ENCODE results near the gene NMD3. TPM values are rescaled to one million over a fixed set of nuclear protein-coding genes. Genes with fewer than 3 reads are reported as not detected.

Gene NMD3
- total RNA-seq, 1 experiment from 2014 or later: 90.7 TPM

DNA sequence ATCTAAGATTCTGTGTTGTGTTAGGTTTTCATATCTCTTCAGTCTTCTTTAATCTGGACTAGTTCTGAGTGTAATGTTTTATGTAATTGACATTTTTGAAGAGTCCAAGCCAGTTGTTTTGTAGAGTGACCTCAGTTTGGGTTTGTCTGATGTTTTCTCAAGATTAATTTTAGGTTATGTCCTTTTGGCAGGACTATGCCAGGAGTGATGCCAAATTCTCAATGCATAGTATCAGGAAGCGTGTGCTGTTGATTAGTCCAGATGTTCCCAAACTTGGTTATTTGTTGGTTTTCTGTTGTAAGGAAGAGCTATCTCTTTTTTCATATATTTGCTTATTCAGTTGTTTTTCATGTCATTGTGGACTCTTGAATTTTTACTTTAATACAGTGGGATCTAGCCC, 32.6 kb downstream of the NMD3 start:
- CTCF ChIA-PET: no interaction called here
- Mint-ChIP-seq H3K27me3 (ENCODE audit: unreplicated experiment) (no peaks in the 10 kb centered on the region), H3K27ac (ENCODE audit: unreplicated experiment) (no peak overlapping the region), H3K36me3 (ENCODE audit: insufficient read depth, unreplicated experiment) (peaks cover 69% of the 10 kb centered on the region), H3K4me3 (ENCODE audit: low read depth, unreplicated experiment) (no peak overlapping the region), H3K4me1 (ENCODE audit: low read depth, unreplicated experiment) (no peaks in the 10 kb centered on the region), H3K9me3 (ENCODE audit: low read depth, unreplicated experiment) (no peaks in the 10 kb centered on the region)
- no TSS peak for BruUV-seq (replicated peaks)
- intact Hi-C loops (cut with micrococcal nuclease; ENCODE audit: unreplicated experiment): no loop called here
- no peak for TF ChIP-seq CTCF (IDR thresholded peaks at IDR 0.05; ENCODE audit: unreplicated experiment)
- DNase-seq: no peak

GRCh38 chr3:161254861-161255260, 33.8 kb downstream of the NMD3 start:
- Mint-ChIP-seq H3K9me3 (ENCODE audit: low read depth, unreplicated experiment) (no peaks in the 10 kb centered on the region), H3K27me3 (ENCODE audit: unreplicated experiment) (no peaks in the 10 kb centered on the region), H3K27ac (ENCODE audit: unreplicated experiment) (peak overlapping the region; percentile 9), H3K36me3 (ENCODE audit: insufficient read depth, unreplicated experiment) (peaks cover 62% of the 10 kb centered on the region), H3K4me3 (ENCODE audit: low read depth, unreplicated experiment) (no peak overlapping the region), H3K4me1 (ENCODE audit: low read depth, unreplicated experiment) (no peaks in the 10 kb centered on the region)
- TF ChIP-seq CTCF (IDR thresholded peaks at IDR 0.05; ENCODE audit: unreplicated experiment): no peak
- CTCF ChIA-PET: interaction anchor here (1.0 to 1.6 kb wide), 2 partner anchors 10 to 12 kb away, joined by 3 to 4 read pairs; no protein-coding TSS in a partner anchor
- no peak for DNase-seq
- no TSS peak for BruUV-seq (replicated peaks)
- intact Hi-C loops (cut with micrococcal nuclease; ENCODE audit: unreplicated experiment): no loop called here

DNA sequence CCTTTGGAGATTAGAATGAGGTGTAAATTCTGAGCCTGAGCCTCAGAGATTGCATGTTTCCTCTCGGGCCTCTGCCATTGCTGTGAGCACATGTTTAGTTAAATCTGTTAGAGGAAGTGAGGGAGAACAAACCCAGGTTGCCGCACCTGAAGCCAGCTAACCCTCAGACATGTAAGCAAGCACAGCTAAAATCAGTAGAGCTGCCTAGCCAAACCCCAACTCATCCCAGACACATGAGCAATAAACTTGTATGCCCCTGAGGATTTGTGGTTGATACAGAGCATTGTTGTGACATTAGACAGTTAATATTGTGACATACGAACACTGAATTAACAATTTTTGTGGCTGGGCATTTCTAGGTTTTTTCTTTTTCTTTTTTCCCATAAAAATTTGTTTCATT, 41.9 kb downstream of the NMD3 start:
- no peak for TF ChIP-seq CTCF (IDR thresholded peaks at IDR 0.05; ENCODE audit: unreplicated experiment)
- Mint-ChIP-seq H3K4me1 (ENCODE audit: low read depth, unreplicated experiment) (peaks cover 24% of the 10 kb centered on the region), H3K4me3 (ENCODE audit: low read depth, unreplicated experiment) (no peak overlapping the region), H3K9me3 (ENCODE audit: low read depth, unreplicated experiment) (peaks cover 12% of the 10 kb centered on the region), H3K27ac (ENCODE audit: unreplicated experiment) (peak overlapping the region; percentile 4), H3K27me3 (ENCODE audit: unreplicated experiment) (no peaks in the 10 kb centered on the region), H3K36me3 (ENCODE audit: insufficient read depth, unreplicated experiment) (peaks cover 26% of the 10 kb centered on the region)
- intact Hi-C loops (cut with micrococcal nuclease; ENCODE audit: unreplicated experiment): no loop called here
- BruUV-seq (replicated peaks): no TSS peak
- DNase-seq: no peak
- CTCF ChIA-PET: no interaction called here

DNA sequence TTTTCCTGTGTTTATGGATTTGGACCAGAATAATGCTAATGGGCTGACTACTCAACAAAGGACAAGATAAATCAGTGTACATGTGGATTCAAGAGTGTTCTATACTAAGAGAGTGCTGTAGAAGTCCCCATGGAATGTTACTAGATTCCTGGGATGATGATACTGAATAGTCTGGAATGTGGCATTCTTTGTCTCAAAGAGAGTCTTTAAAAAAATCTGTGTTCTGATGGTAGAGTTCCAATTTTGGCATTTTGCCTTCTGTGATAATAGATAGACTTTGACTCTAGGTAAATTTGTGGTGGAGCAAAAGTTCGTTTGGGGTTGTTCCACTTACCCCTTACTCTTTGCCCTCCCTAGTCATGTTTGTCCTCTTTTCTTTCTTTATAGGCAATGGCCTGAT, 43.7 kb downstream of the NMD3 start:
- no peak for TF ChIP-seq CTCF (IDR thresholded peaks at IDR 0.05; ENCODE audit: unreplicated experiment)
- Mint-ChIP-seq H3K27me3 (ENCODE audit: unreplicated experiment) (no peaks in the 10 kb centered on the region), H3K27ac (ENCODE audit: unreplicated experiment) (no peak overlapping the region), H3K36me3 (ENCODE audit: insufficient read depth, unreplicated experiment) (peaks cover 25% of the 10 kb centered on the region), H3K4me1 (ENCODE audit: low read depth, unreplicated experiment) (peaks cover 36% of the 10 kb centered on the region), H3K9me3 (ENCODE audit: low read depth, unreplicated experiment) (peaks cover 12% of the 10 kb centered on the region), H3K4me3 (ENCODE audit: low read depth, unreplicated experiment) (no peak overlapping the region)
- CTCF ChIA-PET: no interaction called here
- DNase-seq: no peak
- BruUV-seq (replicated peaks): no TSS peak
- intact Hi-C loops (cut with micrococcal nuclease; ENCODE audit: unreplicated experiment): no loop called here

Data from Calu3 (cell line).